B cell (primary cell): ENCODE results near the gene AUTS2. TPM values are rescaled to one million over a fixed set of nuclear protein-coding genes. Genes with fewer than 3 reads are reported as not detected.

ENCODE experiments used
- ATAC-seq: fragments of 200-7000 bp; cut with Tn5 transposase; one replicate; pipeline ENCODE4 v1.10.0; 2021; ENCODE audit warnings: low read depth, mild to moderate bottlenecking, moderate number of reproducible peaks, moderate library complexity
- CTCF ChIA-PET: fragments of 350-600 bp; sonication (Branson Sonifier 250); formaldehyde crosslinking; loops from one replicate; lab custom pipeline; 2021; ENCODE audit warnings: antibody characterized with exemption, inconsistent platforms; lab: Charles Lee
- POLR2A ChIA-PET: fragments of 350-600 bp; sonication (Branson Sonifier 250); formaldehyde crosslinking; loops from one replicate; lab custom pipeline; 2021; ENCODE audit warnings: antibody characterized with exemption; lab: Charles Lee
- DNase-seq: peaks from one replicate; pipeline ENCODE4 v3.0.0; 2013
- H2AFZ ChIP-seq: 2 replicates; pipeline ENCODE4 v1.6.1; 2012; ENCODE audit warnings: mild to moderate bottlenecking, low read depth, low read length; ENCODE audit not compliant: insufficient read depth, poor library complexity, severe bottlenecking
- H3K27ac ChIP-seq, 2 donors: 1 replicate in 1 of 2; 2 replicates in 1 of 2; pipeline ENCODE4 v1.5.1; 2012 to 2013; ENCODE audit warnings: low read length in 2 of 2, mild to moderate bottlenecking in 2 of 2, moderate library complexity in 1 of 2
- H3K27me3 ChIP-seq, 4 experiments: fragments of 200-600 bp in 1 of 4; sonication (generic) in 1 of 4; replicated peaks in 1 of 4; 1 replicate in 2 of 4; 2 replicates in 2 of 4; pipeline versions ENCODE4 v1.6.1 to v1.7.0; 2013 to 2016; ENCODE audit warnings: low read length in 3 of 4, mild to moderate bottlenecking in 2 of 4, mixed read lengths in 1 of 4, moderate library complexity in 1 of 4; ENCODE audit not compliant: insufficient read depth in 4 of 4, control insufficient read depth in 3 of 4; ENCODE audit errors: control extremely low read depth in 1 of 4
- H3K36me3 ChIP-seq, 2 experiments: replicated peaks in 1 of 2; 1 replicate in 1 of 2; 2 replicates in 1 of 2; pipeline versions ENCODE4 v1.6.1 to v1.7.1; 2013; ENCODE audit warnings: low read length in 1 of 2; ENCODE audit not compliant: insufficient read depth in 2 of 2, control insufficient read depth in 1 of 2; ENCODE audit errors: control extremely low read depth in 1 of 2, extremely low read depth in 1 of 2
- H3K4me1 ChIP-seq, 2 donors: fragments of 200-600 bp in 1 of 2; sonication (generic) in 1 of 2; 1 replicate in 1 of 2; 2 replicates in 1 of 2; pipeline versions ENCODE4 v1.5.1 to v1.6.1; 2013 to 2017; ENCODE audit warnings: low read length in 2 of 2; ENCODE audit not compliant: control insufficient read depth in 2 of 2, insufficient read depth in 2 of 2
- H3K4me2 ChIP-seq: replicated peaks from 2 replicates; pipeline ENCODE3; 2012; ENCODE audit warnings: mild to moderate bottlenecking, low read depth, low read length; ENCODE audit not compliant: poor library complexity, severe bottlenecking
- H3K4me3 ChIP-seq, 5 experiments: fragments of 200-600 bp in 1 of 5; sonication (generic) in 1 of 5; 1 replicate in 3 of 5; 2 replicates in 2 of 5; pipeline versions ENCODE4 v1.5.1 to v1.7.0; 2011 to 2016; ENCODE audit warnings: low read length in 4 of 5, mild to moderate bottlenecking in 4 of 5, low read depth in 2 of 5, control low read depth in 1 of 5, moderate library complexity in 1 of 5; ENCODE audit not compliant: insufficient read depth in 1 of 5; ENCODE audit errors: control extremely low read depth in 1 of 5, extremely low read depth in 1 of 5
- H3K79me2 ChIP-seq: fragments of 200-600 bp; sonication (generic); one replicate; pipeline ENCODE4 v1.6.0; 2016; ENCODE audit warnings: low read length; ENCODE audit not compliant: control insufficient read depth, insufficient read depth
- H3K9ac ChIP-seq: fragments of 200-600 bp; sonication (generic); 2 replicates; pipeline ENCODE4 v1.6.1; 2017; ENCODE audit warnings: mild to moderate bottlenecking, low read length, moderate library complexity
- H3K9me3 ChIP-seq, 3 donors: one replicate each; pipeline versions ENCODE4 v1.6.1 to v1.7.1; 2013; ENCODE audit warnings: low read length in 2 of 3; ENCODE audit not compliant: control insufficient read depth in 2 of 3, insufficient read depth in 1 of 3; ENCODE audit errors: control extremely low read depth in 1 of 3
- H4K20me1 ChIP-seq: 2 replicates; pipeline ENCODE4 v1.6.0; 2012; ENCODE audit warnings: mild to moderate bottlenecking, low read length; ENCODE audit not compliant: insufficient read depth, control insufficient read depth, poor library complexity, severe bottlenecking
- H3K27ac Mint-ChIP-seq: one replicate; pipeline ENCODE4 v1.8.0; 2021; ENCODE audit warnings: mixed read lengths
- H3K27me3 Mint-ChIP-seq: one replicate; pipeline ENCODE4 v1.8.0; 2021; ENCODE audit warnings: mixed read lengths
- H3K4me1 Mint-ChIP-seq: one replicate; pipeline ENCODE4 v1.8.0; 2021; ENCODE audit warnings: mixed read lengths
- H3K4me3 Mint-ChIP-seq: one replicate; pipeline ENCODE4 v1.8.0; 2021; ENCODE audit warnings: mixed read lengths
- H3K9me3 Mint-ChIP-seq: one replicate; pipeline ENCODE4 v1.8.0; 2022; ENCODE audit warnings: mixed read lengths; ENCODE audit not compliant: insufficient read depth
- EZH2 ChIP-seq: IDR thresholded peaks from 2 replicates; pipeline ENCODE4 v1.6.1; 2012; ENCODE audit warnings: borderline replicate concordance, low read depth, mild to moderate bottlenecking, moderate library complexity, low read length; ENCODE audit not compliant: insufficient read depth, poor library complexity, severe bottlenecking
- WGBS: methylation state at CpG from one replicate; pipeline ENCODE4 v1.1.5; 2013; ENCODE audit warnings: missing lambda C conversion rate; ENCODE audit not compliant: insufficient coverage; 5-methylcytosine and 5-hydroxymethylcytosine counted together
- intact Hi-C: fragments of 100-400 bp; cut with micrococcal nuclease; formaldehyde crosslinking; loops from one replicate; pipeline ENCODE4 v1.10.0; 2022
- polyA plus RNA-seq: library from polyadenylated mRNA; depleted of rRNA; stranded (reverse); fragments of >200 nt; gene quantifications from 2 replicates; pipeline ENCODE4 v1.2.3, GENCODE V29; 2012
- total RNA-seq, 2 donors: library from RNA; stranded (reverse); fragments of 120-200 nt in 1 of 2; gene quantifications; 1 replicate in 1 of 2; 2 replicates in 1 of 2; pipeline versions ENCODE4 v1.2.3 to v1.2.4, GENCODE V29; 2013 to 2022
- TF ChIP-seq, protein P1 (sequence below): fragments of 200-600 bp; IDR thresholded peaks from one replicate; pipeline ENCODE4 v1.8.0; 2022; ENCODE audit warnings: antibody characterized with exemption, mild to moderate bottlenecking

Gene AUTS2
- total and polyA plus RNA-seq, 2 donors (not counting 1 experiment from before 2014, with no cell fraction given): 22.3 to 35.0 TPM

DNA sequence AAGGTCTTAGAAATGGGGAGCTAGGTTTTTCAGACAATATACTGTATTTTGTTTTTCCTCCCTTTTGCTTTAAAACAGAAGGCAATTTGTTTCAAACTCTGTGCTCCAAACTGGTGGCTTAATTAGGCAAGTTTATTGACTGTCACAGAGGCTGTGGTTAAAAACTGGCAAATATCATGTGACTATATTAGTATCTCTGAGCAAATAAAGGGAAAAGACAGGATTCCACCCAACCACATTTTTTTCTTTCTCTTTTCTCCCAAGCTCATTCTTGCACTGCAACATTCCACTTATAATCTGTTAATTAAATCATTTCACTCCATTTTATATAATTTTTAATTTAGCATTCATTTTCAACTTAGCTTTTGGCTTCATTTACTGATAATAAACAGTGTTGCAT, 615.8 kb downstream of the AUTS2 start:
- no peaks in the 10 kb centered on the region for H3K27me3 ChIP-seq
- H2AFZ ChIP-seq: no peak overlapping the region
- Mint-ChIP-seq H3K27ac (no peak overlapping the region), H3K9me3 (no peaks in the 10 kb centered on the region), H3K27me3 (no peaks in the 10 kb centered on the region), H3K4me3 (no peak overlapping the region), H3K4me1 (no peaks in the 10 kb centered on the region)
- POLR2A ChIA-PET: no interaction called here
- DNase-seq: no peak
- no peak overlapping the region for H3K27ac ChIP-seq
- CTCF ChIA-PET: no interaction called here
- TF ChIP-seq, protein P1, sequence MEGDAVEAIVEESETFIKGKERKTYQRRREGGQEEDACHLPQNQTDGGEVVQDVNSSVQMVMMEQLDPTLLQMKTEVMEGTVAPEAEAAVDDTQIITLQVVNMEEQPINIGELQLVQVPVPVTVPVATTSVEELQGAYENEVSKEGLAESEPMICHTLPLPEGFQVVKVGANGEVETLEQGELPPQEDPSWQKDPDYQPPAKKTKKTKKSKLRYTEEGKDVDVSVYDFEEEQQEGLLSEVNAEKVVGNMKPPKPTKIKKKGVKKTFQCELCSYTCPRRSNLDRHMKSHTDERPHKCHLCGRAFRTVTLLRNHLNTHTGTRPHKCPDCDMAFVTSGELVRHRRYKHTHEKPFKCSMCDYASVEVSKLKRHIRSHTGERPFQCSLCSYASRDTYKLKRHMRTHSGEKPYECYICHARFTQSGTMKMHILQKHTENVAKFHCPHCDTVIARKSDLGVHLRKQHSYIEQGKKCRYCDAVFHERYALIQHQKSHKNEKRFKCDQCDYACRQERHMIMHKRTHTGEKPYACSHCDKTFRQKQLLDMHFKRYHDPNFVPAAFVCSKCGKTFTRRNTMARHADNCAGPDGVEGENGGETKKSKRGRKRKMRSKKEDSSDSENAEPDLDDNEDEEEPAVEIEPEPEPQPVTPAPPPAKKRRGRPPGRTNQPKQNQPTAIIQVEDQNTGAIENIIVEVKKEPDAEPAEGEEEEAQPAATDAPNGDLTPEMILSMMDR: no peak
- no peak for TF ChIP-seq EZH2
- no peaks in the 10 kb centered on the region for H3K4me1 ChIP-seq
- H3K36me3 ChIP-seq: no peaks in the 10 kb centered on the region
- H4K20me1 ChIP-seq: no peaks in the 10 kb centered on the region
- no peak overlapping the region for H3K4me3 ChIP-seq
- H3K4me2 ChIP-seq: no peak overlapping the region
- ATAC-seq: no peak
- intact Hi-C loops: no loop called here
- no peaks in the 10 kb centered on the region for H3K79me2 ChIP-seq
- no peaks in the 10 kb centered on the region for H3K9me3 ChIP-seq
- no peak overlapping the region for H3K9ac ChIP-seq

DNA sequence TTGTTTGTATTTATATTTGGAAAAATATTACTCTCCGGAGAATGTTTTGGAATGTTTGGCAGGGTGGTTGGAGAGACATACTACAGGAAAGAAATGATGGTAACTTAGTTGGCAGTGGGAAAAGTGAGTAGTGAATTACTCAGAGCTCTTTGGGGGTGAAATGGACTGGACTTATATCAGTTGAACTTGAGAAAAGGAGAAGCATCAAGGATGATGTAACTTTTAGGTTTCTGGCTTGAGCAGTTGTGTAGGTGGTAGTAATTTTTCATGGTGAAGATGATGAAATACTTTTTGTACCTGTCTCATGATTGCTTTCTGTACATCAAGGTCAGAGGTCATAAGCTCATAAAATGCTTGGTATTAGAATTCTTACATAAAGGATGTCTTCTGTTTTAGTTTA, 617.2 kb downstream of the AUTS2 start:
- Histone ChIP-seq H3K4me1 (no peaks in the 10 kb centered on the region), H3K4me3 (no peak overlapping the region), H3K27me3 (no peaks in the 10 kb centered on the region), H3K79me2 (no peaks in the 10 kb centered on the region), H4K20me1 (no peaks in the 10 kb centered on the region), H3K4me2 (no peak overlapping the region), H3K9me3 (no peaks in the 10 kb centered on the region), H3K27ac (no peak overlapping the region), H3K9ac (no peak overlapping the region), H2AFZ (no peak overlapping the region), H3K36me3 (no peaks in the 10 kb centered on the region)
- no peak overlapping the region for H3K4me3 Mint-ChIP-seq
- DNase-seq (no peak), ATAC-seq (no peak)
- intact Hi-C loops: no loop called here
- ChIA-PET CTCF (no interaction called here), POLR2A (no interaction called here)
- no peaks in the 10 kb centered on the region for H3K9me3 Mint-ChIP-seq
- no peak for TF ChIP-seq EZH2
- TF ChIP-seq, protein P1: no peak
- 100% methylated on average over 1 of the region's 1 CpG for WGBS
- H3K27ac Mint-ChIP-seq: no peak overlapping the region
- H3K27me3 Mint-ChIP-seq: no peaks in the 10 kb centered on the region
- no peaks in the 10 kb centered on the region for H3K4me1 Mint-ChIP-seq
